ENCODE measurements around the gene FAM120B.

DNA sequence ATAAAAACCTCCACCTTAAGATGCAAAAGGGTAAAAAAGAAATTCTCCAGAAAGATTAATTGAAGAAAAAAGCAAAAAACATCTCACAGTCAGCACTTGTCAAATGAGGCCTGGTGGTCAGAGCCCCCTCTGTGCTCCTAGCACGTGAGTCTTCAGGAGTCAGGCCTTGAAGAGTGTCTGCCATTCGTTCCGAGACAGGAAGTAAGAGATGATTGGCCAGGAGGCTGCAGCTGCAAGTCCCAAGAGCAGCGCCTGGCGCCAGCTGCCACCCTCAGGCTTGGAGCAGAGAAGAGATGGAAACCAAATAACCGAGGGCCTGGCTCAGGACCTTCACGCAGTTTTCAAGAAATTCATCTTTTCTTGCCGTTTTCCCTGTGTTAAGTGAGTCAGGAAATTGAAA, 65.0 kb downstream of the FAM120B start:
- TF ChIP-seq, protein P1, sequence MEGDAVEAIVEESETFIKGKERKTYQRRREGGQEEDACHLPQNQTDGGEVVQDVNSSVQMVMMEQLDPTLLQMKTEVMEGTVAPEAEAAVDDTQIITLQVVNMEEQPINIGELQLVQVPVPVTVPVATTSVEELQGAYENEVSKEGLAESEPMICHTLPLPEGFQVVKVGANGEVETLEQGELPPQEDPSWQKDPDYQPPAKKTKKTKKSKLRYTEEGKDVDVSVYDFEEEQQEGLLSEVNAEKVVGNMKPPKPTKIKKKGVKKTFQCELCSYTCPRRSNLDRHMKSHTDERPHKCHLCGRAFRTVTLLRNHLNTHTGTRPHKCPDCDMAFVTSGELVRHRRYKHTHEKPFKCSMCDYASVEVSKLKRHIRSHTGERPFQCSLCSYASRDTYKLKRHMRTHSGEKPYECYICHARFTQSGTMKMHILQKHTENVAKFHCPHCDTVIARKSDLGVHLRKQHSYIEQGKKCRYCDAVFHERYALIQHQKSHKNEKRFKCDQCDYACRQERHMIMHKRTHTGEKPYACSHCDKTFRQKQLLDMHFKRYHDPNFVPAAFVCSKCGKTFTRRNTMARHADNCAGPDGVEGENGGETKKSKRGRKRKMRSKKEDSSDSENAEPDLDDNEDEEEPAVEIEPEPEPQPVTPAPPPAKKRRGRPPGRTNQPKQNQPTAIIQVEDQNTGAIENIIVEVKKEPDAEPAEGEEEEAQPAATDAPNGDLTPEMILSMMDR (IDR thresholded peaks at IDR 0.05; ENCODE audit: low read length): no peak
- TF ChIP-seq EZH2 (IDR thresholded peaks at IDR 0.05; ENCODE audit: borderline replicate concordance, low read length): no peak
